ENCODE data around the gene DNASE1L2. TPM values are rescaled to one million over a fixed set of nuclear protein-coding genes. Genes with fewer than 3 reads are reported as not detected.
A peak's percentile ranks its signal among the peaks of the same experiment; 100 is the strongest.

DNASE1L2 gene
- total and polyA plus RNA-seq, 3 donors from 2014 or later: 1.1 to 3.5 (median 2.5) TPM

DNA sequence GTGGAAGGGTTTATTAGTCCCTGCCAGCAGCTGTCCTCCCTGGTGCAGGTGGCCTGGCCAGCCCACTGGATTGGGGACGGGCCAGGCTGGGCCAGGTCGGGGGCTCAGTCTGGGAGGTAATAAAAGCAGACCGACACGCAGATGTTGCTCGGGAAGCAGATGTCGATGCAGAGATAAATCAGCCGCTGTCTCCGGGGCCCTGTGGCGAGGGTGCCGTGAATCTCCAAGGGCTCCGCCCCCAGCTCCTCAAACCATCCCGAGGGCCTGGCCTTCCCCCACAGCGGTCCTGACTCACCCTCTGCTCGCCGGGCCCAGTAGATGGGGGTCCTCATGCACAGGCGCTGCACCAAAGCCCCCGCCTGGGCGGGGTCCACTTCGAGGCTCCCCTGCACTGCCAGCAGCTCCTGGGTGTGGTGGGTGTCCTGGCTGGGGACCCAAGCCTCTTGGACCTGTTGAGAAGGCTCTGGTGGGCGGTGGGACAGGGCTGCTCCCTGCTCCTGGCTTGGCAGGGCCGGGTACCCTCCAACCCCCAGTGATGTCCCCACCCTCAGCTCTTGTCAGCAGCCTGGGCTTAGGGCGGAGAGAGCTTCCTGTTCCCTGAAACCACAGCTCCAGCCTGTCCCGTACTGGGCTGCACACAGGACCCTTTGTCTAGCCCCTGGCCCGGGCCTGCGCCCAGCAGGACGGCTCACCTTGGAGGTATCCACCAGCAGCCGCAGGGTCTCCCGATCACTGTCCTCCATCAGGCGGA, 26.8 kb upstream of the DNASE1L2 start:
- DNase-seq: no peak
- H3K27me3 ChIP-seq: no peaks in the 10 kb centered on the region
- no peaks in the 10 kb centered on the region for H3K36me3 ChIP-seq (ENCODE audit: low read depth, missing control alignments)
- H3K4me3 ChIP-seq: no peak overlapping the region
- no peak overlapping the region for H3K27ac ChIP-seq
- WGBS, 2 donors: 73 to 74% methylated on average over 6 to 29 of the region's 29 CpGs
- peaks cover 55% of the 10 kb centered on the region for H3K4me1 ChIP-seq
- TF ChIP-seq POLR2A (IDR thresholded peaks at IDR 0.05): no peak
- TF ChIP-seq, protein P1, sequence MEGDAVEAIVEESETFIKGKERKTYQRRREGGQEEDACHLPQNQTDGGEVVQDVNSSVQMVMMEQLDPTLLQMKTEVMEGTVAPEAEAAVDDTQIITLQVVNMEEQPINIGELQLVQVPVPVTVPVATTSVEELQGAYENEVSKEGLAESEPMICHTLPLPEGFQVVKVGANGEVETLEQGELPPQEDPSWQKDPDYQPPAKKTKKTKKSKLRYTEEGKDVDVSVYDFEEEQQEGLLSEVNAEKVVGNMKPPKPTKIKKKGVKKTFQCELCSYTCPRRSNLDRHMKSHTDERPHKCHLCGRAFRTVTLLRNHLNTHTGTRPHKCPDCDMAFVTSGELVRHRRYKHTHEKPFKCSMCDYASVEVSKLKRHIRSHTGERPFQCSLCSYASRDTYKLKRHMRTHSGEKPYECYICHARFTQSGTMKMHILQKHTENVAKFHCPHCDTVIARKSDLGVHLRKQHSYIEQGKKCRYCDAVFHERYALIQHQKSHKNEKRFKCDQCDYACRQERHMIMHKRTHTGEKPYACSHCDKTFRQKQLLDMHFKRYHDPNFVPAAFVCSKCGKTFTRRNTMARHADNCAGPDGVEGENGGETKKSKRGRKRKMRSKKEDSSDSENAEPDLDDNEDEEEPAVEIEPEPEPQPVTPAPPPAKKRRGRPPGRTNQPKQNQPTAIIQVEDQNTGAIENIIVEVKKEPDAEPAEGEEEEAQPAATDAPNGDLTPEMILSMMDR (IDR thresholded peaks at IDR 0.05): no peak
- intact Hi-C loops (cut with DNase I; ENCODE audit: low total_unique reads): no loop called here
- H3K9me3 ChIP-seq: no peaks in the 10 kb centered on the region

DNA sequence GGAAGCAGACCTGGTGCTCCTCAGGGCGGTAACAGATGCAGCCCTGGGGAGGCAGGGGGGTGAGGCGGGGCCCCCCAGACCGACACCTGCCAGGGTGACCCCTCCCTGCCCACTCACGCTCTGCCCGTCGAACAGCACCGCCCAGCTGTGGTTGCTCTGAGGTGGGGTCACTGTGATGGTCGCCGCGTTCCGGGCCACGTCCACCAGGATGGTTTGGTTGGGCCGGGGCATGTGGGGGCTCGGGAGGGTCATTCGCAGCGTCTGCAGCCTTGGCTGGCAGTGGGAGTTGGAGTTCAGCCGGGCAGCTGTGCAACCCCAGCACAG, 26.3 kb upstream of the DNASE1L2 start:
- 71 to 87% methylated on average over 3 to 16 of the region's 17 CpGs for WGBS, 2 donors
- TF ChIP-seq POLR2A (IDR thresholded peaks at IDR 0.05): no peak
- TF ChIP-seq, protein P1 (IDR thresholded peaks at IDR 0.05): no peak
- peaks cover 51% of the 10 kb centered on the region for H3K4me1 ChIP-seq
- no peaks in the 10 kb centered on the region for H3K36me3 ChIP-seq (ENCODE audit: low read depth, missing control alignments)
- intact Hi-C loops (cut with DNase I; ENCODE audit: low total_unique reads): no loop called here
- DNase-seq: no peak
- no peak overlapping the region for H3K27ac ChIP-seq
- H3K9me3 ChIP-seq: no peaks in the 10 kb centered on the region
- no peak overlapping the region for H3K4me3 ChIP-seq
- H3K27me3 ChIP-seq: no peaks in the 10 kb centered on the region

DNA sequence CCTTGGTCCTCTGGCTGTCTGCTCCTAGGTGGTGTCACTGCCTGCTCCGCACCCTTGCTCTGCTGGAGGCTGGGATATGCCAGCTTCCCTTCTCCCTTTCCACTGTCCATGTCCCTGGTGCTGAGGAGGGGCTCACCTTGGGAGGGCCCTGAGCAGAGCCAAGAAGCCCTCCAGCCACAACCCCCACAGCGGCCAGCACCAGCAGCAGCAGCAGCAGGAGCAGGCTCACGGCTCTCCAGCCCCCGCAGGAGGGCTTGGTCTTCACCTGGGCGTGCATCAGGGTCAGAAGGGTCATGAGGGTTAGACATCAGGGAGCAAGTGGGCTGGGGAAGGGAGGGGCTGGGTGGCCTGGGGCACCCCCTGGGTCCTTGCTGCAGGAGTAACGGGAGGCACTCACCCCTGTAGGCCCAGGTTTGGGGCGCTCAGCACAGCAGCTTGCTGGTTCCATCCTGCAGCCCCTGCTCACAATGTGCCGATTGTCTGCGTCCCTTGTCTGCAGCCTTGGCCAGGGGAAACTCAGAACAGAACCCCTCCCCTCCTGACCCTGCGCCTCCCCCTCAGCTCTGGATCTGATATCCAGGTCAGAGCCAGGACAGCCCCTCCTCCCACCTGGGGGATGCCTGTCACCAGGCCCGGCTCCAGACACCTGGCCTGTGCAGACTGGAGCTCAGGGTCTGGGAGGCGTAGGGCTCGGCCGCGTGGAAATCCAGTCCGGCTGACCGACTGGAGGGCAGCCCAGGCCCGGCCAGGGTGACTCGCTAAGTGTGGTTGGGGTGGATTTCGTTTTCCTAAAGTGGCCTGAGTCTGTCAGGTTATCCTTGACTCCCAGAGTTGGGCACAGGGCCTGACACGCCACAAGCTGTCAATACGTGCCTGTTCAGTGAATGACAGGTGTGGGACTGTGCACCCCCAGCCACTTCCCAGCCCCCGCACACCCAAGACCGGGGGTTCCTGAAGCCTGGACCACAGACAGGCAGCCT, 25.6 kb upstream of the DNASE1L2 start, which contains the start of gene BRICD5:
Gene BRICD5 (minus strand): TSS at position 478 of the 980 bp plus-strand sequence. CDS start 30 bp downstream, at position 448.
- no peaks in the 10 kb centered on the region for H3K36me3 ChIP-seq (ENCODE audit: low read depth, missing control alignments)
- no peak within 1 kb of the TSS for H3K27ac ChIP-seq
- peak; percentile 77 for DNase-seq
- H3K4me3 ChIP-seq: no peak within 1 kb of the TSS
- H3K9me3 ChIP-seq: no peaks in the 10 kb centered on the region
- TF ChIP-seq, protein P1 (IDR thresholded peaks at IDR 0.05): no peak
- no peak for TF ChIP-seq POLR2A (IDR thresholded peaks at IDR 0.05)
- no peaks in the 10 kb centered on the region for H3K27me3 ChIP-seq
- intact Hi-C loops (cut with DNase I; ENCODE audit: low total_unique reads): no loop called here
- WGBS, 2 donors: 45 to 56% methylated on average over 15 to 24 of the region's 24 CpGs
- peaks cover 51% of the 10 kb centered on the region for H3K4me1 ChIP-seq

DNA sequence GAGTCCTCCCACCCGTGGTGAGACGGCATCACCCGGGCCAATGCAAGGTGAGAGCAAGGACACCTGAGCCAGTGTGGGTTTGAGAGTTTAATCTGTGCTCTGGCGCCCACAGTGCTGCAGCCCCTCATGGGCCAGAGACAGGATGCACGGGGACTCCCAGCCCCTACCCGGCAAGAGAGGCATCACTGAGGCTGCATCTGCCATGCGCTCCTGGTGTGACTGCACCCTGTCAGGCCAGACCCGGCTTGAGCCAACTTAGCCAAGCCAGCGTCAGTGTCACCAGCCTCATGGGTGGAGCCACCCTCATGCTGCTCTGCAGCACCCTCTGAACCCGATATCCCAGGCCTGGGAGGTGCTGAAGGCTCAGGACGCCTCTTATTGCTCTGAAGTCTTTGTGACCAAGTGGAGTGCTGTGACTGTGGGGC, 24.3 kb upstream of the DNASE1L2 start:
- no peak for TF ChIP-seq POLR2A (IDR thresholded peaks at IDR 0.05)
- TF ChIP-seq, protein P1 (IDR thresholded peaks at IDR 0.05): no peak
- Histone ChIP-seq H3K4me1 (peaks cover 40% of the 10 kb centered on the region), H3K36me3 (ENCODE audit: low read depth, missing control alignments) (no peaks in the 10 kb centered on the region), H3K27ac (peak overlapping the region in 1 of 2 donors; percentile 50), H3K4me3 (no peak overlapping the region), H3K9me3 (no peaks in the 10 kb centered on the region), H3K27me3 (no peaks in the 10 kb centered on the region)
- DNase-seq: peak; percentile 45
- intact Hi-C loops (cut with DNase I; ENCODE audit: low total_unique reads): no loop called here
- WGBS, 2 donors: 73 to 75% methylated on average over 5 to 11 of the region's 11 CpGs

Data from testis (tissue), 3 donors.